GM20000 (cell line): ENCODE measurements around the gene SCAMP4.

Experiments
- DNase-seq: peaks from one replicate; pipeline ENCODE4 v3.0.0; 2012; ENCODE audit warnings: low spot score
- CTCF ChIP-seq: IDR thresholded peaks from 2 replicates; pipeline ENCODE4 v1.5.1; 2012; ENCODE audit warnings: mild to moderate bottlenecking, control low read depth; ENCODE audit errors: extremely low read depth, missing control alignments

Gene SCAMP4

GRCh38 chr19:1917926-1918325 lies 12.7 kb downstream of the SCAMP4 start:
- DNase-seq, result no peak

GRCh38 chr19:1918975-1919374 lies 13.8 kb downstream of the SCAMP4 start:
- TF ChIP-seq CTCF, result no peak
- DNase-seq, result no peak

More at GRCh38 chr19:1917926-1918325, 12.7 kb downstream of the SCAMP4 start:
- no peak for TF ChIP-seq CTCF

GRCh38 chr19:1920644-1921043 lies 15.4 kb downstream of the SCAMP4 start:
- DNase-seq, result no peak
- no peak for TF ChIP-seq CTCF

- no peak for TF ChIP-seq CTCF
- DNase-seq, result no peak
Observed at GRCh38 chr19:1921326-1921725, 16.1 kb downstream of the SCAMP4 start.

GRCh38 chr19:1921825-1922224 lies 16.6 kb downstream of the SCAMP4 start:
- TF ChIP-seq CTCF, result no peak
- no peak for DNase-seq

GRCh38 chr19:1922803-1923202 lies 17.6 kb downstream of the SCAMP4 start:
- no peak for TF ChIP-seq CTCF
- DNase-seq, result no peak

- peak; percentile 71 for DNase-seq
- no peak for TF ChIP-seq CTCF
Observed at GRCh38 chr19:1923319-1923718, 18.1 kb downstream of the SCAMP4 start.
